Putamen (tissue), 1 donor: Measurements from ENCODE around the gene MED15.
A peak's percentile ranks its signal among the peaks of the same experiment; 100 is the strongest.
"Not testable (repeated sequence)": the region's sequence is repeated elsewhere in the genome, so short reads cannot be mapped to it uniquely, and the experiment has no call there.

ENCODE experiments used
- DNase-seq: peaks from one replicate; pipeline ENCODE4 v3.0.0-alpha.2; 2016; ENCODE audit warnings: low spot score

Gene MED15

GRCh38 chr22:20483143-20483506 lies 24.3 kb upstream of the MED15 start:
- not testable (repeated sequence) for DNase-seq

GRCh38 chr22:20483771-20484170 lies 23.6 kb upstream of the MED15 start:
- no peak for DNase-seq

GRCh38 chr22:20484948-20485683 lies 22.3 kb upstream of the MED15 start:
- no peak for DNase-seq

- no peak for DNase-seq
Observed at GRCh38 chr22:20486229-20486628, 21.2 kb upstream of the MED15 start.

- no peak for DNase-seq
Observed at GRCh38 chr22:20487715-20488114, 19.7 kb upstream of the MED15 start.

DNA sequence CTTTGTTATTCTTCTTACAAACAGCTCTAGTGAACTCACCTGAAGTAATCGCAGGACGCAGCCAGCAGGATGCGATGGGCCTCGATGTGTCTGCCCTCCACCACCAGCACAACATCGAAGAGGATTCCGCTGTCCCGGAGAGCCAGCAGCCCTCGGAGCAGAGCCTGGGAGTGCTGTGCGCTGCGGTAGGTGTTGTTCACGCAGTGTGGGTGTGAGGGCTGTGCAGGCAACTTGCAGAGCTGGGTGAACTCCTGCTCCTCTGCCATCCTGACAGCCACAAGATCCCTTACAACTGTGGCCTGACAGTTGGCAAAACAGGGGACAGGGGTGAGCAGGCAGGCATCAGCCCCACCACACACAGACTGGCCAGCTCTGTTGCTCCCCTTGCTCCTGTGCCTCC lies 18.5 kb upstream of the MED15 start:
- no peak for DNase-seq

DNA sequence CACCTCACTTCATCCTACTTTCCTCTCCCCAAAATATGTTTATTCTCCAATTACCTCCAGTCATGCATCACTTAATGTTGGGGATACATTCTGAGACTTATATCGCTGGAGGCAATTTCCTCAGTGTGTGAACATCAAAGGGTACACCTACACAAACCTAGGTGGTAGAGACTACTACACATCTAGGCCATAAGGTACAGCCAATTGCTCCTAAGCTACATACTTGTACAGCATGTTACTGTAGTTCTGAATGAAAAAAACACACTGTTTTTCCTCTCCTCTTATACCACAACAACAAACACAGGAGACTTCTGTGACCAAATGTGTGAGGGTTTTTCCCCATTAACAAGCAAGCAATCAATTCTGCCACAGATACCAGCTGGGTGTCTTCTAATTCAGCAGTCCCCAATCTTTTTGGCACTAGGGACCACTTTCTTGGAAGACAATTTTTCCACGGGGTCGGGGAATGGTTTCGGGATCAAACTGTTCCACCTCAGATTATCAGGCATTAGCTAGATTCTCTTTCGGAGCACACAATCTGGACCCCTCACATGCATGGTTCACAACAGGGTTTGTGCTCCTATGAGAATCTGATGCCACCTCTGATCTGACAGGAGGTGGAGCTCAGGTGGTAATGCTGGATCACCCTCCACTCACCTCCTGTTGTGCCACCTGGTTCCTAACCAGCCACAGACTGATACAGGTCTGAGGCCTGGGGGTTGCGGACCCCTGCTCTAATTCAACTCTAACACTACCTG lies 17.0 kb upstream of the MED15 start:
- DNase-seq: no peak

DNA sequence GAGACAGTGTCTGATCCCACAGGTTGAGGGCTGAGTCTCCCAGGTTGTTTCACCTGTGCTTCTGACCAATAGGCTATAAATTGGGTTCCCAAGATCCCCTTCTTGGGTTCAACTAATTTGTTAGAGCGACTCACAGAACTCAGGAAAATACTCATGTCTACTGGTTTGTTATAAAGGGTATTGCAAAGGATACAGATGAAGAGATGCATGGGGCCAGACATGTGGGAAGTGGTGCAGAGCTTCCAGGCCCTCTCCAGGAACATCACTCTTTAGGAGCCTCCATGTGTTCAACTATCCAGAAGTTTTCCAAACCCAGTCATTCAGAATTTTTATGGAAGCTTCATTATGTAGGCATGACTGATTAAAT lies 16.5 kb upstream of the MED15 start:
- DNase-seq: no peak

GRCh38 chr22:20491346-20491745 lies 16.1 kb upstream of the MED15 start:
- no peak for DNase-seq

DNA sequence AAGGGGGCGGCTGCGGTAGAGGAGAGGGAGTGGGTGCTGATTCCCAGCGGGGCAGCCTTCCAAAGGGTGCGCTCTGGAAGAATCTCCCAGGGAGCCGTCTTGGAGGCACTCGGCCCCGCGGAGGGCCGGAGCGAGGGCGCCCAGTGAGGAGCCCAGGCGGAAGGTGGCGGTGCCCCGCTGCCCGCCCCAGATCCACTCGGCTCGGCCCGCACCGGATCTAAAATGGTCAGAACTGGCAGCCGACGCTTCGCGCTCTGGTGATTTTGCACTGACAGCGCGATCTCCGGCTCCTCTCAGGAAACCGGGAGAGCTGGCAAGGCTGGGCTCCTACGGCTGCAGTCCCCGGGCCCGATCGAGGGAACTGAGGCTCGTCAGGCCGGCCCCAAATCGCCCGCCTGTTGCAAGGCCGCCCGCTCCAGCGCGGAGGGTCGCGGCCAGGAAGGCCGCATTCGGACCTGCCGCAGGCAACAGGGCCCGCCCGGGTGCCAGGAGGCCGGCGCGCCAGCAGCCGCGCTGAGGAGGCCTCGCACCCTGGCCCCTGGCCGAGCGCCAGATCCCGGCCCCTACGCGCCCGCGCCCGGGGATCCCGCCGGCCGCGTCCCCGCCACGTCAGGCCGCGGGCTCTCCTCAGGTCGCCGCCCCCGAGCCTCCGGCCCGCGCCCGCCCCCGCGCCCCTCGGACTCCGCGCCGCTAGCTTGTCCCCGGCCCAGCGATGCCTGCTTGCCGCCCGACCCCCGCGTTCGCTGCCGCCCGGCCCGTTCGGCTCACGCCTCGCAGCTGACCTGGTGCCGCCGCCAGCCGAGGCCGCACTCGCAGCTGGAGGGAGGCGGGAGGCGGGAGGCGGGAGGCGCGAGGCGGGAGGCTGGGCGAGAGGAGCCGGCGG lies 12.2 kb upstream of the MED15 start, which contains the start of gene KLHL22:
Gene KLHL22 (minus strand): TSS at position 818 of the 883 bp plus-strand sequence. CDS start 6,584 bp downstream, outside the sequence.
- peak; percentile 37 for DNase-seq

- DNase-seq: peak; percentile 93
Observed at GRCh38 chr22:20495861-20496681, 11.3 kb upstream of the MED15 start.

DNA sequence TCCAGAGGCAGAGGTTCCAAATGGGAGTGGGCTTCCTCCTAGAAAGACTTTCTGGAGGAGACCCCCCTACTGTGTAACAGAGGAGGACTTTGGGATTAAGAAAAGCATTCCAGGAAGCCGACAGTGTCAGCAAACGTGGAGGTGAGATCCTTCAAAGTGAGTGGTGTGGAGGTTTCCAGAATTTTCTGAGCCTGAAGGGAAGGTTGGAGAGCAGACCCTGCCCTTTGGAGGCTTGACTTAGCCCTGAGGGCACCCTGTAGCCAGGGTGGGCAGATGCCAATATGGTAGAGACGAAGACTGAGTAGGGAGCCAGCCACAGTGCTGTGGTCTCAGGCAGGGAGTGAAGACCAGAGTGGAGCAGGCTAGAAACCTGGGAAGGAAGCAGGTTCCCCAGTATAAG lies 10.0 kb upstream of the MED15 start:
- DNase-seq: no peak

DNA sequence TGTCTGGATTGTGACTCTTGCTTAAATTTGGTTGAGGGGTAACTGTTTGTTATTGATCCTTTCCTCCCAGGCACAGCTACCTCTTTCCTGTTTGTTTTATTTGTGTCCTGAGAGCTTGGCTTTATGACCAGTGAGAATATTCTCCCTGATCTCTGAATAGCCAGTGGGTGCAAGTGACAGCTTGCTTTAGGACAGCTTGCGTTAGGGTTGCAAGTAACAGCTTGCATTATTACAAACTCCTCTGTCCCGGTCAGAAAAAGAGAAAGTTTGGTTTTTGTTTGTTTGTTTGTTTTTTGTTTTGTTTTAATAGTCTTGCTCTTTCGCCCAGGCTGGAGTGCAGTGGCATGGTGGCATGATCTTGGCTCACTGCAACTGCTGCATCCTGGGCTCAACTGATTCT lies 8.5 kb upstream of the MED15 start:
- no peak for DNase-seq

- DNase-seq: no peak
Observed at GRCh38 chr22:20499769-20500168, 7.6 kb upstream of the MED15 start.

DNA sequence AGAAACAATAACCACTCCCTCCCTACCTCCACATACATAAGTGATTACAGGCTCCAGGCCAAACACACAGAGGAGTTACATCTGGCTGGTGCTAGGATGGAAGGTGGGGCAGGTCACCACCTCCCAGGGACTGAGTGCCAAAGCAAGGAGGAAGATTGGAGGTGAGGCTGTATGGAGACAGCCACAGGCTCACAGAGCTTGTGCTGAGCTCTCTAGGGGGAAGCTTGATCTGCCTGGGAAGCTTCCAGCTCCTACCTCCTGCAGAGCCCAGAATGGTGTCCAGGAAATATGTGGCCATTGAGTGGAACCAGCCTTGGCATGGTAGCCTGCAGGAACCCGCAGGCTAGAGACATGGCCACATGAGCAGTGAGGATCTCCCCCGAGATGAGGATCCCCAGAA lies 3.6 kb upstream of the MED15 start:
- DNase-seq: no peak

DNA sequence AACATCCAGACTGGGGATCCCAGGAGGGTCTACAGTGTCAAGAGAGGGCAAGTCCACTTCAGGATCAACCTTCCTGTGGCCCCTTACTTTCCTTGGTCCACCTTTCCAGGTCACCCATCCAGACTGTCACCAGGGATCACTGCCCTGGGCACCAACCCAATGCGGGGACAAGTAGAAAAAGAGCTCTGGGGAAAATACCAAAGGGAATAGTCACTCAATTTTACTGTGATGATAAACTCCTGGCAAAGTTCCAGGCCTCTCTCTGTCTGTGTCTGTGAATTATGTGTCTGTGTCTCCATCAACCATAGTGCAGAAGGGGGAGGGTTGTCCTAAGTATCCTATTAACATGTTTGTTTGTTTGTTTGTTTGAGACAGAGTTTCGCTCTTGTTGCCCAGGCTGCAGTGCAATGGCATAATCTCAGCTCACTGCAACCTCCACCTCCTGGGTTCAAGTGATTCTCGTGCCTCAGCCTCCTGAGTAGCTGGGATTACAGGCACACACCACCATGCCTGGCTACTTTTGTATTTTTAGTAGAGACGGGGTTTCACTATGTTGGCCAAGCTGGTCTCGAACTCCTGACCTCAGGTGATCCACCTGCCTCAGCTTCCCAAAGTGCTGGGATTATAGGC lies 3.0 kb upstream of the MED15 start:
- DNase-seq: not testable (repeated sequence)

DNA sequence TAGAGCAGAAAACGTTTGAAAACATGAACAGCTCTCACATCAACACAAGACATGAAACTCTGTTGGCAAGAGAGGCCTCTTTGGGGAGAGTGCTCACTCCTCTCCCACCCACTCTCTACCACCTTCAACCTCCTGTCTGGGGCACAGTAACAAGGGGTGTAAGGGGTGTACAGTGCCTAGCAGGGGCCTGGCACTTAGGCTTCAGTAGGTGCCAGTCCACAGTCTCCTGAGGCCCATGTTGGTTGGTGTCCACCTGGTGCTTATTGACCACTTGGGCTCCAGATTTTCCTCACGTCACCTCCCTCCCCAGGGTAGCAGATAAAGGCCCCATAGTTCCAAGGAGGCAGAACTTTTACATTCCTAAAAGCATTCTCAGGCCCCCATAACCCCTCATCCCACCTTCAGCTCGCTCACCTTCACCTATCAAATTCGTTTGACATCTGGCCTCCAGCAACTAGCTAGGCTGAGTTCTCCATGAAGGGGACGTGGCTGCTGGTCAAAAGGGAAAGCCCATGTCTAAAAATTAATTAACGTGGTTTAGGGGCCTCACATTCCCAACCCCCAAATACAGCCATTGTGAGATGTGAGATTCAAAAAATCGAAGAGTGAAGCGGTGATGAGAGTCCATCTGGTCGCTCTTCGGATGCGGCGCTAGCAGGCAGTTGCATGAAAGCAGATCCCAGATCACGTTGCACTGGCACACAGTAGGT lies 712 bp upstream of the MED15 start:
- DNase-seq: no peak

DNA sequence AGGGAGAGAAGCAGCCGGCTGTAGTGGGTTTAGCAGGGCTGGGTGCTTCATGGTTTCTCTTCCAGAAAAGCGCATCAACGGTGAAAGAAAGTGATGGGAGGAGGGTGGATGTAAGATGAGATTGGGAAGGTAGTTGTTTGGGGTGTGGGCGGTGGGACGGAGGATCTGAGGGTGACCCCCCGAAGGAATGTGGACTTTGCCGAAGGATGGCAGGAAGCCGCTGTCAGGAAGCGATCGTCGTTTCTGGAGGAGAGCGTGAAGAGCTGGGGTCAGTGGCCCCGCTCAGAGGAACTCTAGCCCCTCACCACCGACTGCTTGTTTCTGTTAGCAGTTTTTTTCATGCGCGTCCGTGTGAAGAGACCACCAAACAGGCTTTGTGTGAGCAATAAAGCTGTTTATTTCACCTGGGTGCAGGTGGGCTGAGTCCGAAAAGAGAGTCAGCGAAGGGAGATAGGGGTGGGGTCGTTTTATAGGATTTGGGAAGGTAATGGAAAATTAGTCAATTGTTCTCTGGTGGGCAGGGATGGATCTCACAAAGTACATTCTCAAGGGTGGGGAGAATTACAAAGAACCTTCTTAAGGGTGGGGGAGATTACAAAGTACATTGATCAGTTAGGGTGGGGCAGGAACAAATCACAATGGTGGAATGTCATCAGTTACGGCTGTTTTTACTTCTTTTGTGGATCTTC lies 801 bp downstream of the MED15 start:
- DNase-seq: not testable (repeated sequence)

DNA sequence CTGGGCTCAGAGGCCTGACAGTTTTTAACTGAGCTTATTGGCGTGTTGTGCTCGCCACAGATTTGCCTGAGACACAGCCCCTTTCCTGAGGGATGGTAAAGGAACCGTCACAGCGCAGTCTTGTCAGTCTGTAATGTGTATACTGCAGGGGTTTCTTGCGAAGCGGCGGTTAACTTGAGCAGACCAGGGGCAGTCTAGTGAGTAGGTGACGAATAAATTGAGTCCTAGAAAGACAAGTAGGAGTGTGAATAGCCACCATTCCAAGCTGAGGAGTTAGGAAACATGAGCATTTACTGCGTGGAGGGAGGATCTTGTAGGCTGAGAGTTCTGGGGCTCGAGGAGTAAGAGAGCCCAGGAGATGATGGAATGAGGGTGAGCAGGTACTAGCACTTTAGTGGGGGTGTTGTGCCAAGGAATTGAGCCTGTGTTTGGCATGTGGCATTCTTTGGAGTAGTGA lies 1.4 kb downstream of the MED15 start:
- DNase-seq: no peak
